Astrocyte of the spinal cord (primary cell): ENCODE measurements around the gene CACHD1.
"Not testable (repeated sequence)": the region's sequence is repeated elsewhere in the genome, so short reads cannot be mapped to it uniquely, and the experiment has no call there.

Experiments
- DNase-seq: peaks from one replicate; pipeline ENCODE4 v3.0.0; 2011; ENCODE audit warnings: low read depth, low spot score
- H3K4me3 ChIP-seq: 2 replicates; pipeline ENCODE4 v1.5.1; 2011; ENCODE audit warnings: low read depth, mild to moderate bottlenecking, low read length, moderate library complexity
- CTCF ChIP-seq: IDR thresholded peaks from 2 replicates; pipeline ENCODE4 v1.5.1; 2012; ENCODE audit warnings: low read depth, mild to moderate bottlenecking, low read length, inconsistent platforms
- in situ Hi-C: cut with HindIII; loops from 2 replicates; pipeline ENCODE4 v1.10.0; 2017; ENCODE audit warnings: low sequenced_read_pairs

Gene CACHD1

GRCh38 chr1:64696879-64697278, 226.9 kb downstream of the CACHD1 start:
- no peak for DNase-seq
- no peak for TF ChIP-seq CTCF
- in situ Hi-C loops, result no loop called here
- H3K4me3 ChIP-seq, result no peak overlapping the region

- H3K4me3 ChIP-seq, result no peak overlapping the region
- in situ Hi-C loops, result no loop called here
- no peak for DNase-seq
- TF ChIP-seq CTCF, result no peak
Observed at GRCh38 chr1:64699327-64699726, 229.4 kb downstream of the CACHD1 start.

- H3K4me3 ChIP-seq, result no peak overlapping the region
- DNase-seq, result no peak
- no peak for TF ChIP-seq CTCF
- in situ Hi-C loops, result no loop called here
Observed at GRCh38 chr1:64701071-64701470, 231.1 kb downstream of the CACHD1 start.

GRCh38 chr1:64701886-64702285, 232.0 kb downstream of the CACHD1 start:
- no peak for TF ChIP-seq CTCF
- H3K4me3 ChIP-seq, result no peak overlapping the region
- in situ Hi-C loops, result no loop called here
- DNase-seq, result no peak

GRCh38 chr1:64702670-64703069, 232.7 kb downstream of the CACHD1 start:
- in situ Hi-C loops, DNase-seq, H3K4me3 ChIP-seq: not testable (repeated sequence)

GRCh38 chr1:64703600-64703999, 233.7 kb downstream of the CACHD1 start:
- in situ Hi-C loops, result no loop called here
- DNase-seq, result no peak

GRCh38 chr1:64705591-64705990, 235.7 kb downstream of the CACHD1 start:
- no peak for DNase-seq
- H3K4me3 ChIP-seq, result no peak overlapping the region
- no peak for TF ChIP-seq CTCF
- in situ Hi-C loops, result no loop called here

More at GRCh38 chr1:64703600-64703999, 233.7 kb downstream of the CACHD1 start:
- TF ChIP-seq CTCF, result no peak
- H3K4me3 ChIP-seq, result no peak overlapping the region
